HG03175 (cell line): ENCODE measurements around the gene ATP2B2.

Experiments used
- ATAC-seq: cut with Tn5 transposase; IDR thresholded peaks from one replicate; pipeline ENCODE4 v1.9.1; 2021; ENCODE audit warnings: mild to moderate bottlenecking, moderate library complexity; ENCODE audit not compliant: unreplicated experiment

Gene ATP2B2

GRCh38 chr3:10405816-10406215 is 99.6 kb downstream of the ATP2B2 start:
- no peak for ATAC-seq

GRCh38 chr3:10404876-10405275 is 100.5 kb downstream of the ATP2B2 start:
- ATAC-seq, result no peak

GRCh38 chr3:10404377-10404776 is 101.0 kb downstream of the ATP2B2 start:
- no peak for ATAC-seq

- ATAC-seq, result no peak
Observed at GRCh38 chr3:10401990-10402761, 103.2 kb downstream of the ATP2B2 start.

- ATAC-seq, result no peak
Observed at GRCh38 chr3:10400749-10401495, 104.5 kb downstream of the ATP2B2 start.

GRCh38 chr3:10400050-10400748 is 105.2 kb downstream of the ATP2B2 start:
- ATAC-seq, result no peak

GRCh38 chr3:10399634-10400033 is 105.8 kb downstream of the ATP2B2 start:
- no peak for ATAC-seq

GRCh38 chr3:10398341-10398740 is 107.0 kb downstream of the ATP2B2 start:
- ATAC-seq, result no peak

GRCh38 chr3:10397879-10398278 is 107.5 kb downstream of the ATP2B2 start:
- ATAC-seq, result no peak

GRCh38 chr3:10396931-10397330 is 108.5 kb downstream of the ATP2B2 start:
- ATAC-seq, result no peak

- no peak for ATAC-seq
Observed at GRCh38 chr3:10396083-10396482, 109.3 kb downstream of the ATP2B2 start.

GRCh38 chr3:10395671-10396070 is 109.7 kb downstream of the ATP2B2 start:
- no peak for ATAC-seq

- no peak for ATAC-seq
Observed at GRCh38 chr3:10395196-10395595, 110.2 kb downstream of the ATP2B2 start.

GRCh38 chr3:10394491-10395025 is 110.8 kb downstream of the ATP2B2 start:
- ATAC-seq, result no peak

- no peak for ATAC-seq
Observed at GRCh38 chr3:10393514-10393913, 111.9 kb downstream of the ATP2B2 start.

GRCh38 chr3:10392906-10393461 is 112.4 kb downstream of the ATP2B2 start:
- ATAC-seq, result no peak

GRCh38 chr3:10392244-10392643 is 113.1 kb downstream of the ATP2B2 start:
- no peak for ATAC-seq

- no peak for ATAC-seq
Observed at GRCh38 chr3:10391391-10391790, 114.0 kb downstream of the ATP2B2 start.

- no peak for ATAC-seq
Observed at GRCh38 chr3:10390641-10391373, 114.6 kb downstream of the ATP2B2 start.

GRCh38 chr3:10389995-10390394 is 115.4 kb downstream of the ATP2B2 start:
- peak; percentile 84 for ATAC-seq
